Activated CD8-positive, alpha-beta memory T cell treated with anti-CD3 and anti-CD28 coated beads, Interleukin-2, amount 50 U/mL, for 4 hours (primary cell): ENCODE data around the gene ITPR2.
"Not testable (repeated sequence)": the region's sequence is repeated elsewhere in the genome, so short reads cannot be mapped to it uniquely, and the experiment has no call there.

Source experiments
- DNase-seq: peaks from one replicate; pipeline ENCODE4 v3.0.0-alpha.2; 2020

ITPR2 gene

DNA sequence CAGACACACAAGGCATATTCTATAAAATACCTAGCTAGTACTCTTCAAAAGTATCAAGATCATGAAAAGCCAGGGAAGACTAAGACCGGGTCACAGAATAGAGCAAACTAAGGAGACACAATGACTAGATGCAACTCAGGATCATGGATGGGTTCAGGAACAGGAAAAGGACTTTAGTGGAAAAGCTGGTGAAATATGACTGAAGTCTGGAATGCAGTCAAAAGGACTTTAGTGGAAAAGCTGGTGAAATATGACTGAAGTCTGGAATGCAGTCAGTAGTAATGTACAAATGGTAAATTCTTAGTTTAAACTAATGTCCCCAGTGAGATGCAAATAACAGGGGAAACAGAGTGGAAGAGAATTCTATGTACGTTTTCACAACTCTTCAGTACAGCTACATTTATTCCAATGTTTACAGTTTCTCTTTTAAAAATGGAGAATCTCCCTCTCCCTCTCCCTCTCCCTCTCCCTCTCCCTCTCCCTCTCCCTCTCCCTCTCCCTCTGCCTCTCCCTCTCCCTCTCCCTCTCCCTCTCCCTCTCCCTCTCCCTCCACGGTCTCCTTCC, 49.1 kb downstream of the ITPR2 start:
- DNase-seq, result not testable (repeated sequence)

DNA sequence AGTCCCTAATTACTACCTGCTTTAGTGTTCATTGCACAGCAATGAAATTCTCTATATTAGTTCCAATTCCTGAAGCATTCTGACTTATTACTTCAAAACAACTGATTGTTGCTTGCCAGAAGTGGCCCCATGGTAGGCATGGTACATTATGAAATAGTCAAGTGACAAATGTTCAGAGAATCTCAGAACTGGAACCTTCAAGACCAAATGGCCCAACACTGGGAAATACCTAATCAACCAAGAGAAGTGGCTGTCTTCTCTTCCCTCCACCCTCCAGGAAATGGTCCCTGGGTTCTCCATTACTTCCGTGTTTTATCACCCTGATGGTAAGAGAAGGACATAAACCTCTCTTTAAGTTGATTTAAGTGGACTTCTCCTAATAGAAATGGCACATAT, 49.9 kb downstream of the ITPR2 start:
- DNase-seq, result no peak

DNA sequence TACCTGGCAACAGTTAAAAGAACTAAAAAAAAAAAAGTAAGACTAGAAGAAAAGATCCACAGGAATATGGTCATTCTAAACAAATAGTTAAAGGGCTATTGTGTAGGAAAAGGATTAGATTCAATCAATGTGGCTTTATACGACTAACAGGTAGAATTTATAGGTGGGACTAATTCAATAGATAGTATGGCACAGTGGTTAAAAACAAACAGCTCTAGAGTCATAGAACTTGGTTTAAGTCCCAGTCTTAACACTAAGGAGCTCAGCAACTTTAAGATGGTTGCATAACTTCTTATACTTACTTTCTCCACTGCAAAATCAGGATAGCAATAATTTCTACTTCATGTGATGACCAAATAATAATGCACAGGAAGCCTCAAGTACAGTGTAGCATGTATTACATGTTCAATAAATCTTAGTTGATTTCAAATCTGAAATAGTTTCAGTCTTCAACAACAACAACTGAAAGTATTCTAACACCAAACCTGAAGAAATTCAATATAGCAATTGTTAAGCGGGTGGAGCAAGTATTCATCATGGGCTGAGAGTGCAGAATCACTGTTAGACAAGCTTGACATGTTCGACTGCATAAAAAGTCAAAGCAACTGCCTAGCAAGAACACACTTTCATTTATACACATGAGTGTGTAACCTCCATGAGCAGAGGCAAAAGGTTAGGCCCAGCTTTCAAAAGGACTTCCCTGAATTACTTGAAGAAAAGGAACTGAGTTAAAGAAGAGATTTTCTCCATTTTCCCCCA, 50.4 kb downstream of the ITPR2 start:
- DNase-seq, result no peak

DNA sequence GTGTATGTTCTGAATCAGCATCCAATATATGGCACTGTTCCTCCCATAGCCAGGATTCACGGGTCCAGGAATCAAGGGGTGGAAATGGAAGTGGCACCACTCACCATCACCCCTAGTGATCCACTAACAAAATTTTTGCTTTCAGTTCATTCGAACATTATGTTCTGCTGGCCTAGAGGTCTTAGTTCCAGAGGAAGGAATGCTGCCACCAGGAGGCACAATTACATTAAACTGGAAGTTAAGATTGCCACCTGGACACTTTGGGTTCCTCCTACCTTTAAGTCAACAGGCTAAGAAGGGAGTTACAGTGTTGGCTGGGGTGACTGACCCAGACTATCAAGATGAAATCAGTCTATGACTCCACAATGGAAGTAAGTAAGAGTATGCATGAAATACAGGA, 52.3 kb downstream of the ITPR2 start:
- DNase-seq, result not testable (repeated sequence)

DNA sequence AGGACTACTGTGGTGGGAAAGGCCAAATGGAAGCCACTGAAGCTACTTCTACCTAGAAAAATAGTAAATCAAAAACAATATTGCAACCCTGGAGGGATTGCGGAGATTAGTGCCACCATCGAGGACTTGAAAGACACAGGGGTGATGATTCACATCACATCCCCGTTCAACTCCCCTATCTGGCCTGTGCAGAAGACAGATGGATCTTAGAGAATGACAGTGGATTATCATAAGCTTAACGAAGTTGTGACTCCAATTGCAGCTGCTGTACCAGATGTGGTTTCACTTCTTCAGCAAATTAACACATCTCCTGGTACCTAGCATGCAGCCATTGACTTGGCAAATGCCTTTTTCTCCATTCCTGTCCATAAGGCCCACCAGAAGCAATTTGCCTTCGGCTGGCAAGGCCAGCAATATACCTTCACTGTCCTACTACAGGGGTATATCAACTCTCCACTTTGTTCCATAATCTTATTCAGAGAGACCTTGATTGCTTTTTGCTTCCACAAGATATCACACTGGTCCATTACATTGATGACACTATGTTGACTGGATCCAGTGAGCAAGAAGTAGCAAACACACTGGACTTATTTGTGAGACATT, 54.7 kb downstream of the ITPR2 start:
- not testable (repeated sequence) for DNase-seq

DNA sequence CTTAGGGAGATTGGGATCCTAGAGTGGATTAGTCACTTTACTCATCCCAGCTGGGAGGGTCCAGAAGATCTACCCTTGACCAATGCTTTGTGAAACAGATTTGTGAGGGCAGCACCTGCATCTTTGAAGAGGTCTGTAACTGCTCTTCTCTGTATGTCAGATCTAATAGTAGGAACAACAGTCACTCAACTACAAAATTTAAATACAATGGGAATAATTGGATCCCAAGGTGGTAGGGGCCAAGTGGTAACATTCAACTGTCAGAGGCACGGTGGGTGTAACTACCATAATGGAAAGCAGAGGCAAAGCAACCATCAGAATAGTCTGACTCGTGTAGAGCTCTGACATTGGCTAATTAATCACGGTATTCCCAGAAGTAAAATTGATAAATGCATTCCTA, 55.8 kb downstream of the ITPR2 start:
- no peak for DNase-seq

DNA sequence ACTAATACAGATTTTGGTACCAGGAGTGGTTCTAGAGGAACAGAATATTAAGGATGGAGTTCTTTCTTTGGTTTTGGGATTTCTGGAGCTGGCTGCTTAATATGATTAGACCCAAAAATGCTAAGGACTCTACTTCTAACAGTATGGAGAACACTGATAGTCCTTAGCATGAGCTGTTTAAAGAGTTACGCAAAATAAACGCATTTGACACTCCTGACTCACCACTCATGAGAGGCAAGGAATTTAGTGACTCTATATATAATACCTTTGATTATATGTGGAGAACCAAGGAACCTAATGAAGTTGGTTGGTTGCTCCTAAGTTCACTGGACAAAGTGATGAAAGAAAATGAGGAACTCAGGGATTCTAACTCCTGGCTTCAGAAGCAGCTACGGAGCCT, 57.0 kb downstream of the ITPR2 start:
- DNase-seq, result not testable (repeated sequence)

DNA sequence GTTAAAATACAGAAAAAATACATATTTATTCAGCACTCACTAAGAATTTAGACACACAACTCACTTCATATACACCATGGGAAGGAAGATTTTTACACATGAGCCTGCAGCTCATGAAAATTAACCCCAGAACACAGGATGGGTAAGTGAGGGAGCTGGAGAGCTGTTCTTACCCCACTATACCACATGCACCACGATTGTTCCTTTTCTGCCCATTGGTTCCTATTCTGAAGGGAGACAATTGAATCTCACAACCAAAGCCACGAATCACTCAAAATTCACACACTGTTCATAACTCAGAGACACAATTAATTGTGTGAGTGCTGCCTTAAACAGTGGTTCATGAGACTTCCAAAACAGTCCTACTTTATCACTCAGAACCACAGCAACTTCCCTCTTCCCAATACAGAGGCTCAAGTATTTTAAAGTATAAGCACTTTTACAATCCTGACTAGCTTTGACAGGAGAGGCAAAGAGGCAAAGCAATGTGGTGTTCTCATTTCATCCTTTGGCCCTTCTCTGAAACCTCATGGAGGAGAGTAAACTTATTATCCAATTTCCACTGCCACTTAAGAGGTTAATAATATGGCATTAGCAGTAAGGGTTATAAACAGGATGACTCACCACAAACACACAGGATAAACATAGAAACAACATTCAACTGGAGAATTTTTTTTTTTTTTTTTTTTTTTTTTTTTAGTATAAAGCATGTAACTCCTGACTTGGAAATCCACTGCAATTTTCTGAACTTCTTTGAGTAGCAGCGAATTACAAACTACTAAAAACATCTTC, 59.5 kb downstream of the ITPR2 start:
- no peak for DNase-seq

DNA sequence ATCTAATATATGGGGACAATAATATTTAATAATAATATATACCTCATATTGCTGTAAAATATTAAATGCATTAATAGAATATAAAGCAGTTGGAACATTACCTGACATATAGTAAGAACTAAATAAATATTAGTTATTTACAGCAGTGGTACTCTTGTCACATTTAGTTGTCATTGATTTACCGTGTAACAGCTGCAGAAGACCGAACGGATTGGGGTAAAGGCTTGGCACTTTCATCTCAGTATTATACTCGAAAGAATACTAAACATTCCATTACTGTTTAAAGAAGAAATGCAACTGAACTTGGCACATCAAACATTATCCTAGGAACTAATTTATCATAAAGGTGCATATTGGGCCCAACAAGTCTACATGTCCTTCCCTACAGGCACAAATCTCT, 61.1 kb downstream of the ITPR2 start:
- no peak for DNase-seq

DNA sequence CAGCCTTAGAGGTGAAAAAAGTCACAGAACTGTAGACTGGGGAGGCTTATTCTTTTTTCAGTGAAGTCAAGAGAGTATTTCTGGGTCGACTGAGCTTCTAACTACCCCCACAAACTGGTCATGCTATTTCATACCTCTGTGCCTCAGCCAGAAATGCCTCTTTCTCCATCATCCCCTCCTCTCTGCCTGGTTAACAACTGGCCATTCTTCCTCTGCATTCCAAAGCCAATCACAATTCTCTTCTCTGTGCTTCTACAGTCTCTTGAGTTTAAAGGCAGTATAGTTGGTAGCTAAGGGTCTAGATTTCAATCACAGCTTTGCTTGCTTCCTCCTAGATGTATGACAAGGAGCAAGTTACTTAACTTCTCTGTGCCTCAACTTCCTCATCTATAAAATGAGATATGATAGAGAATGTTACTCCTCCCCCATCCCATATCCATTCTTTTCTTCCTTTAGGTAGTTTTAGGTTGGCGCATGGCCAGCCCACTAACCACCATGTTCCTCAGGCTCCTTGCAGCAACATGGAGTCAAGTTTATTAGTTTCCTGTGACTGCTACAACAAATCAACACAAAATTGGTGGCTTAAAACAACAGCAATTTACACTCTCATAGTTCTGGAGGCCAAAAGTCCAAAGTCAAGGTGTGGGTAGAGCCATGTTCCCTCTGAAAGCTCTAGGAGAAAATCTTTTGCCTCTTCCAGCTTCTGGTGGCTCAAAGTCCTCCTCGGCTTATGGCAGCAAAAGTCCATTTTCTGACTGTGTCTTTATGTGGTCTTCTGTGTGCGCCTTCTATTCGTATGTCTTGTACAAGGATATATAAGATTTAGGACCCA, 62.5 kb downstream of the ITPR2 start:
- DNase-seq, result no peak

DNA sequence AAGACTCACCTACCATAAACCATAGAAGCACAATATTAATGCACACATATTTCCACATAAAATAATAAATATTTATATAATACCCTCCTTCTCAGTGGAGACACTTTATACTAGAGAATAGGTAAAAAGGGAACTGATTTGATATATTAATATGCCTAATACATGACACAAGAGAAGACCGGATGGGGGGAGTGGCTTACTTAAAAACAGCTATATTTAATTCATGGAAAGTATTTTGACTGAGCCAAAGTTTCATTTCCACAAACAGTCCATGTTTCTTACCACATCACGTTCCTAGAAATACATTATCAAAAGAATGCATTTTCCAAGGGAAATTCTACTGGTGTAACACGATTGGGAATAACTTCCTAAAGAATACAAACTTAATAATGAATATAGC, 63.4 kb downstream of the ITPR2 start:
- no peak for DNase-seq

DNA sequence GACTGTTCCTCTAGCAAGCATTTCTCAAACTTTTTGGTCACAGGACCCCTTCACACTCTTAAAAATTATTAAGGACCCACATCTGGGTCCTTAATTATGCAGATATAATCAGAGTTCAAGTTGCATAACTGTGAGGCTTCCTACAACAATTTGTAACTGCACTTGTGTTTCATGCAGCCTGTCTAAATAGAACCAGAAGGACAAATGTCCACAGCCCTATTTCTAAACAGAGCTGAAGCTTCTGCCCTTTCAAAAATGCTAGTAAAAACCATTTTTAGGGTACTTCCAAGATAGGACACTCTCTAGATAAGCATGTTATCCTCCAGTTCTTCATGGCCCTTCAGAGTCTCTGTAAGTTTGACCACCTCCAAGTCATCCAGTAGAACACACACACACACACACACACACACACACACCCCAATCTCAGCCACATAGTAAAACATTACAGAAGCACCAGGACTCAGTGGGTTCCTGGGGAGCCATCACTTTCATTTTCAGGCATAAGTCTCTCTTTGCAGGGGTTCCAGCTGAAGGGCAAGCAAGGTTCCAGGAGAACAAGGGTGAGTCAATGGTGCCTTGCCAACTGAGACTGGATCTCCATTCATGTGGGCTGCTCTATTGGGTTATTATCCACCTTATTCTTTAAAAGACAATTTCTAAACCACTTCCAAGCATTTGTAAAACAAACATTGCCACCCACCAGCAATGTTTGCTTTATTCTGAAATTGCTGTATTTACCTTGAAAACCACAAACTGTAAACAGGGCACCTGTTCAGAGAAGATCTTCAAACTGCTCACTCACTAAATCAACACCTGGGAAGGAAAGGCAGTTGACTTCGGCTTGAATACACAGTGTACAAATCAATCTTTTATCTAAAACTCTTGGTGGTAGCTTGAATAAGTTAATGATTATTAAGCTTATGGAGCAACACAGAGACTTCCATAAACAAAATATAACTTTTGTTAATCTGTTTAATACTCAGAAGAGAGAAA, 64.1 kb downstream of the ITPR2 start:
- DNase-seq, result no peak

DNA sequence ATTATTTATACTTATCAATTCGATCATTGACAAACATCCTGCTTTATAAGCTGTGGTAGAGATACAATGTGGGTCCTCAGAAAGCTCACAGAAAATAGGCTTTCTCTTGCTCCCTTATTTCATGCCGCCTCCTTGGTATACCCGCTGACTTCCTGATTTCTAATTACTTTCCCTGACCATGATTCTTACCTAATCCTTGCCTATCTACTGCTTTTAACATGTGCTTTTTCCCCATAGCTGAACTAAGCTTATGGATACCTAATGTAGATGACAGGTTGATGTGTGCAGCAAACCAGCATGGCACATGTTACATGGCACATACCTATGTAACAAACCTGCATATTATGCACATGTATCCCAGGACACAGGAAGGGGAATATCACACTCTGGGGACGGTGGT, 65.1 kb downstream of the ITPR2 start:
- DNase-seq, result no peak

DNA sequence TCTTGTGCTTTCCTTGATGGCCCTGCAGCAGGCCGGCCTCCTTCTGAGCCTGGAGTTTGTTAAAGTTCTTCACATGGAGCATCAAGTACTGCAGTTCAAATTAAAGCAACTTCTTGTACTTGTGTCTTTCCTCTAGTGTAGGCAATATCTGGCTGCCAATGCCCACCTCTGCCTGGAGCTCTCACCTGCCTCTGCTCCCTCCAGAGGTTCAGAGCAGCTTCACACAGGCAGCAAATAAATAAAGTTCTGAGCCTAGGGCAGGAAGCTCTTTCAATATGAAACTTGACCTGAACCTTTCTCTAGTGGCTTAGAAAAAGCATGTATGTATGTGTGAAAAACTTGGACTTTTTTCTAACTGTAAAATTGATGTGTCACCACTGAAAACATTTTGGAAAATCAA, 65.9 kb downstream of the ITPR2 start:
- DNase-seq, result no peak

DNA sequence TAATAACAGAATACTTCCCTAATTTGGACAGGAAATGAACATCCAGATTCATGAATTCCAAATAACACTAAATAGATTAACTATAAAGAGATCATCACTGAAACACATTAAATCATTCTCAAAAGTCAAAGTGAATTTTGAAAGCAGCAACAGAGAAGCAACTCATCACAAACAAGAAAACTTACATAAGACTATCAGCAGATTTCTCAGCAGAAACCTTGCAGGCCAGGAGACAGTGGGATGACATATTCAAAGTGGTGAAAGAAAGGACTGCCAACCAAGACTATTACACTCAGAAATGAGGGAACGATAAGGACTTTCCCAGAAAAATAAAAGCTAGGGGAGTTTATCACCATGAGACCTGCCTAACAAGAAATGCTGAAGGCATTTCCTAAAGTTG, 70.8 kb downstream of the ITPR2 start:
- DNase-seq, result no peak

DNA sequence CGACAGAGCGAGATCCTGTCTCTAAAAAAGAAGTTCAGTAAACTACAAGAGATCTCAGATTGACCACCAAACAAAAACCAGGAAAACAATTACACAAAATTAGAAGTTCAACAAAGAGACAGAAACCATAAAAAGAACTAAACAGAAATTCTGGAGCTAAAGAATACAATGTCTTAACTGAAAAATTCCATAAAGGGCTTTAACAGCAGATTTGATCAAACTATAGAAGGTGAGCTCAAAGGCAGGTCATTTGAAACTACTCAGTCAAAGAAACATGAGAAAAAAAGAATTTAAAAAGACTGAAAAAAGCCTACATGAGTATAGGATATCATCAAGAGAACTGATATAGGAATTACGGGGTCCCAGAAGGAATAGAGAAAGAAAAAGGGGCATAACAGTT, 71.2 kb downstream of the ITPR2 start:
- no peak for DNase-seq

DNA sequence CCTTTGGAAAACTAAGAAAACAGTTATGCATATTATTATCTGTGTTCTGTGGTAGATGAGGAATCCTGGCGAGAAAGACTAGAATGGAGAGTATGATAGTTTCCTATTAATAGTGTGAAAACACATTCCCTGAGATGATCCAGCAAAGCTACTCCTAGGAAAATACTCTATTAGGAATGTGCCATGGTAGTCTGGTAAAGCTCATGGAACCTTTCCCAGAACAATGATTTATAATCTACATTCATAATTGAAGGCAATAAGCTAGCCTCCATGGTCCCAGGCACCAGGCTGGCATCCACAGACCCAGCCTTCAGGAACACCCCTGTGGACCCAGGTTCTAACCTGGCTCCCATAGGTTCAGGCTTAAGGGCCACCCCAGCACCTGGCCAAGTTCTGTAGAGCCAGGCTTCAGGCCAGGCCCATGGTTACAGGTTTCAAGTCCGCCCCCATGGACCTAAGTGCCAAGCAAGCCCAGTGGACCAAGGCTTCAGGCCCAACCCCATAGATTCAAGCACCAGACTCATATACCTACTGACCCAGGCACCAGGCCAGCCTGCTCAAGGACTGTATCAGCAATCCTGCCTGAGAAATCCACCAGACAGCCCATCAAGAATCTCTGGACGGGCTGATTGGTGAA, 72.2 kb downstream of the ITPR2 start:
- DNase-seq, result no peak

DNA sequence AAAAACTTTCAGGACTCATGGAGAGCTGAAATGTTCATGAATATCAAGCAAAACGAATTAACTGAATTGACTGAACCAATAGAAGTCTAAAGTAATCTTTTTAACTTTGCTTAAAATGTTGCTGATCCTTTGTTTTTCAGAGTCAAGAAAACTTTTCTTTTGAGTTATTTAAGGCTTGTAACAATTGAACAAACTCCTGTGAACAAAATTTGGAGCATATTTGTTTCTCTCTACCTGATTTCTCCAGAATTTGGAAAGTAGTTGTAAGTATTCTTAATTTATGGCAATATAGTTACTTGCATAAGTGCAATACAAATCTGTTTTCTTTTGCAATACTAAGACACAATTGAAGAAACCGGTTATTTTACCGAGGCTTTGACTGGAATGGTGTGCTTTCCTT, 77.6 kb downstream of the ITPR2 start:
- not testable (repeated sequence) for DNase-seq

DNA sequence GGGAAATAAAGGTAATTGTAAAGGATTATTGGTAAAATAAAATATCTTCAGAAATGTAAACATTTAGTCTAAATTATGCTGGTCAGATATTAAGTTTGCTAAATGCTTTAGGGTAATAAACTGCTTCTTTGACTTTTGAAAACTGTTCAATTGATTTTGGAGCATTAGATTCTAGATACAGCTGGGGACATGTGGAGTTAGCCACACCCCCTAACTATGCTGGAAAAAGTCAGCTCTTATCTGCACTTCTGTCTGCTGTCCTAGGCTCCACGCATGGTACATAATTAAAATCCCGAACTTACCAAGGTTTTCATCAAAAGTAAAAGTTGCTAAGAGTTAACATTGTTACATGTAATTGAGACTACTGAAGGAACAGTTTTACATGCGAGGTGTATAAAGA, 78.8 kb downstream of the ITPR2 start:
- DNase-seq, result no peak

DNA sequence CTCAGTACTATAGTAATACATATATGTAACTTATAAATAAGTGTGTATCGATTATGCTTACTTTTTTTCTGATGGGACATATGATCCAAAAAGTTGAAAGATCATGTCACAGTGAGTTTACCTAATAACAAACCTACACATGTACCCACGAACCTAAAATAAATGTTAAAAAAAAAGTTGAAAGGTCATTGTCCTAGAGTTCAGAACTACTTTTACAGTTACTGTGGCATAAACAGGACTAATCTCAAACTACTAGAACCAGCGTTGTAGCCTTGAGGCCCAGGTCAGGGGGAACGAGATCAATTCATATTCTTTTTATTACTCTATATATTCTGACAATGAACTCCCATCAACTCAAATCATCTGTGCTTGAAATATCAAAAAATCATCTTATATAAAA, 81.8 kb downstream of the ITPR2 start:
- no peak for DNase-seq
